H1 (cell line): ENCODE results near the gene ZKSCAN8. TPM values are rescaled to one million over a fixed set of nuclear protein-coding genes. Genes with fewer than 3 reads are reported as not detected.

Experiments
- EZH2 ChIP-seq: fragments of 200-600 bp; sonication (generic); IDR thresholded peaks from 2 replicates; pipeline ENCODE4 v1.7.1; 2012; ENCODE audit warnings: low read depth, mild to moderate bottlenecking, moderate library complexity, low read length, inconsistent platforms; ENCODE audit not compliant: severe bottlenecking
- polyA plus RNA-seq, 7 experiments: library from polyadenylated mRNA; depleted of rRNA in 3 of 7; stranded (reverse) in 5 of 7; unstranded in 2 of 7; fragments of >200 nt in 5 of 7; fragments of 200-250 nt in 2 of 7; gene quantifications; 1 replicate in 5 of 7; 2 replicates in 1 of 7; 4 replicates in 1 of 7; pipeline versions ENCODE4 v1.2.1 to v1.2.3, GENCODE V29; 2011 to 2013; ENCODE audit warnings: missing spikeins in 2 of 7, mixed read lengths in 2 of 7
- total RNA-seq: library from RNA; stranded (reverse); fragmentation: NEBNext Ultra II Directional; extraction: Animal tissue kit (Norgen Biotek cat#: 25700); gene quantifications from 2 replicates; pipeline ENCODE4 v1.2.1, GENCODE V29; 2021
- TF ChIP-seq, protein P1 (sequence below): fragments of 300-600 bp; sonication (generic); IDR thresholded peaks from 2 replicates; pipeline ENCODE4 v1.7.1; 2012; ENCODE audit warnings: low read length, moderate library complexity, mild to moderate bottlenecking, inconsistent platforms; ENCODE audit not compliant: insufficient replicate concordance

The ZKSCAN8 gene
- total and polyA plus RNA-seq, 2 of the 8 experiments (the other 6 are each of a cell fraction or from before 2014, with no cell fraction given): 10.7 to 24.1 TPM

DNA sequence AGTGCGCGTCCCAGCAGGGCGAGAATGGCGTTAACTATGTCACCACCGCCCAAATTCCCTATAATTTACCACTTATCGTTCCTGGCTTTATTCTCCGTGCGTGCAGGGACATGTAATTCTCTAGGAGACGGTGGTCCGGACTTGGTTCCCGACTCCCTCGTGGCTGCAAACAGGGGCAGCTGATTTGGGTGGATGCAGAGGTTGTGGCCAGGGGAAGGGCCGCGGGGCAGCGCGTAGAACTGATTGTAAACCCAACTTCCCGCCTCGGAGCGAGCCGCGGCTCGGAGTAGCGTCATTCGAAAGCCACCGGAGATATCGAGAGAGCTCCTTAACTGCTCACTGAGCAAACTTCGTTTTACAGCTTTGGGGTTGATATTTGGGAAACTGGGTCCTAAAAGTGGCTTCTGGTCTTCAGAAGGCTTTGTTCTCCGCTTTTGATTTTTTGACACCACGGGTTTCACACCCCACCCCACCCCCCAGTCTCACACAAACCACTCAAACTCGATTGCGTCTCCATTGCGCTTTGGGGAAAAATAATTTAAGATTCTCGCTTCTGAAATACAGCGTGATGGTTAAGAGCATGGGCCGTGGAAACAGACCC is 65.9 kb downstream of the ZKSCAN8 start (continued):
- TF ChIP-seq, protein P1, sequence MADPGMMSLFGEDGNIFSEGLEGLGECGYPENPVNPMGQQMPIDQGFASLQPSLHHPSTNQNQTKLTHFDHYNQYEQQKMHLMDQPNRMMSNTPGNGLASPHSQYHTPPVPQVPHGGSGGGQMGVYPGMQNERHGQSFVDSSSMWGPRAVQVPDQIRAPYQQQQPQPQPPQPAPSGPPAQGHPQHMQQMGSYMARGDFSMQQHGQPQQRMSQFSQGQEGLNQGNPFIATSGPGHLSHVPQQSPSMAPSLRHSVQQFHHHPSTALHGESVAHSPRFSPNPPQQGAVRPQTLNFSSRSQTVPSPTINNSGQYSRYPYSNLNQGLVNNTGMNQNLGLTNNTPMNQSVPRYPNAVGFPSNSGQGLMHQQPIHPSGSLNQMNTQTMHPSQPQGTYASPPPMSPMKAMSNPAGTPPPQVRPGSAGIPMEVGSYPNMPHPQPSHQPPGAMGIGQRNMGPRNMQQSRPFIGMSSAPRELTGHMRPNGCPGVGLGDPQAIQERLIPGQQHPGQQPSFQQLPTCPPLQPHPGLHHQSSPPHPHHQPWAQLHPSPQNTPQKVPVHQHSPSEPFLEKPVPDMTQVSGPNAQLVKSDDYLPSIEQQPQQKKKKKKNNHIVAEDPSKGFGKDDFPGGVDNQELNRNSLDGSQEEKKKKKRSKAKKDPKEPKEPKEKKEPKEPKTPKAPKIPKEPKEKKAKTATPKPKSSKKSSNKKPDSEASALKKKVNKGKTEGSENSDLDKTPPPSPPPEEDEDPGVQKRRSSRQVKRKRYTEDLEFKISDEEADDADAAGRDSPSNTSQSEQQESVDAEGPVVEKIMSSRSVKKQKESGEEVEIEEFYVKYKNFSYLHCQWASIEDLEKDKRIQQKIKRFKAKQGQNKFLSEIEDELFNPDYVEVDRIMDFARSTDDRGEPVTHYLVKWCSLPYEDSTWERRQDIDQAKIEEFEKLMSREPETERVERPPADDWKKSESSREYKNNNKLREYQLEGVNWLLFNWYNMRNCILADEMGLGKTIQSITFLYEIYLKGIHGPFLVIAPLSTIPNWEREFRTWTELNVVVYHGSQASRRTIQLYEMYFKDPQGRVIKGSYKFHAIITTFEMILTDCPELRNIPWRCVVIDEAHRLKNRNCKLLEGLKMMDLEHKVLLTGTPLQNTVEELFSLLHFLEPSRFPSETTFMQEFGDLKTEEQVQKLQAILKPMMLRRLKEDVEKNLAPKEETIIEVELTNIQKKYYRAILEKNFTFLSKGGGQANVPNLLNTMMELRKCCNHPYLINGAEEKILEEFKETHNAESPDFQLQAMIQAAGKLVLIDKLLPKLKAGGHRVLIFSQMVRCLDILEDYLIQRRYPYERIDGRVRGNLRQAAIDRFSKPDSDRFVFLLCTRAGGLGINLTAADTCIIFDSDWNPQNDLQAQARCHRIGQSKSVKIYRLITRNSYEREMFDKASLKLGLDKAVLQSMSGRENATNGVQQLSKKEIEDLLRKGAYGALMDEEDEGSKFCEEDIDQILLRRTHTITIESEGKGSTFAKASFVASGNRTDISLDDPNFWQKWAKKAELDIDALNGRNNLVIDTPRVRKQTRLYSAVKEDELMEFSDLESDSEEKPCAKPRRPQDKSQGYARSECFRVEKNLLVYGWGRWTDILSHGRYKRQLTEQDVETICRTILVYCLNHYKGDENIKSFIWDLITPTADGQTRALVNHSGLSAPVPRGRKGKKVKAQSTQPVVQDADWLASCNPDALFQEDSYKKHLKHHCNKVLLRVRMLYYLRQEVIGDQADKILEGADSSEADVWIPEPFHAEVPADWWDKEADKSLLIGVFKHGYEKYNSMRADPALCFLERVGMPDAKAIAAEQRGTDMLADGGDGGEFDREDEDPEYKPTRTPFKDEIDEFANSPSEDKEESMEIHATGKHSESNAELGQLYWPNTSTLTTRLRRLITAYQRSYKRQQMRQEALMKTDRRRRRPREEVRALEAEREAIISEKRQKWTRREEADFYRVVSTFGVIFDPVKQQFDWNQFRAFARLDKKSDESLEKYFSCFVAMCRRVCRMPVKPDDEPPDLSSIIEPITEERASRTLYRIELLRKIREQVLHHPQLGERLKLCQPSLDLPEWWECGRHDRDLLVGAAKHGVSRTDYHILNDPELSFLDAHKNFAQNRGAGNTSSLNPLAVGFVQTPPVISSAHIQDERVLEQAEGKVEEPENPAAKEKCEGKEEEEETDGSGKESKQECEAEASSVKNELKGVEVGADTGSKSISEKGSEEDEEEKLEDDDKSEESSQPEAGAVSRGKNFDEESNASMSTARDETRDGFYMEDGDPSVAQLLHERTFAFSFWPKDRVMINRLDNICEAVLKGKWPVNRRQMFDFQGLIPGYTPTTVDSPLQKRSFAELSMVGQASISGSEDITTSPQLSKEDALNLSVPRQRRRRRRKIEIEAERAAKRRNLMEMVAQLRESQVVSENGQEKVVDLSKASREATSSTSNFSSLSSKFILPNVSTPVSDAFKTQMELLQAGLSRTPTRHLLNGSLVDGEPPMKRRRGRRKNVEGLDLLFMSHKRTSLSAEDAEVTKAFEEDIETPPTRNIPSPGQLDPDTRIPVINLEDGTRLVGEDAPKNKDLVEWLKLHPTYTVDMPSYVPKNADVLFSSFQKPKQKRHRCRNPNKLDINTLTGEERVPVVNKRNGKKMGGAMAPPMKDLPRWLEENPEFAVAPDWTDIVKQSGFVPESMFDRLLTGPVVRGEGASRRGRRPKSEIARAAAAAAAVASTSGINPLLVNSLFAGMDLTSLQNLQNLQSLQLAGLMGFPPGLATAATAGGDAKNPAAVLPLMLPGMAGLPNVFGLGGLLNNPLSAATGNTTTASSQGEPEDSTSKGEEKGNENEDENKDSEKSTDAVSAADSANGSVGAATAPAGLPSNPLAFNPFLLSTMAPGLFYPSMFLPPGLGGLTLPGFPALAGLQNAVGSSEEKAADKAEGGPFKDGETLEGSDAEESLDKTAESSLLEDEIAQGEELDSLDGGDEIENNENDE: no peak
- TF ChIP-seq EZH2: peak; percentile 83
- TF ChIP-seq, all 59 proteins: peak for 7
